Thymus (tissue), 11 donors: ENCODE measurements around the gene TAS2R7. TPM values are rescaled to one million over a fixed set of nuclear protein-coding genes. Genes with fewer than 3 reads are reported as not detected.

Experiments
- DNase-seq, 9 donors: peaks; one replicate each; pipeline ENCODE4 v3.0.0-alpha.2; 2013; ENCODE audit warnings: low spot score in 9 of 9, low read depth in 6 of 9, missing footprints in 1 of 9
- H3K27ac ChIP-seq, 2 donors: one replicate each; pipeline ENCODE4 v1.5.1; 2013; ENCODE audit warnings: control low read depth in 1 of 2, low read depth in 1 of 2, low read length in 1 of 2, mild to moderate bottlenecking in 1 of 2, moderate library complexity in 1 of 2
- H3K27me3 ChIP-seq, 2 donors: one replicate each; pipeline ENCODE4 v1.5.1; 2013; ENCODE audit warnings: low read length in 1 of 2; ENCODE audit not compliant: control insufficient read depth in 2 of 2, insufficient read depth in 1 of 2
- H3K36me3 ChIP-seq, 2 donors: one replicate each; pipeline ENCODE4 v1.5.1; 2013; ENCODE audit warnings: low read length in 1 of 2, mild to moderate bottlenecking in 1 of 2, moderate library complexity in 1 of 2; ENCODE audit not compliant: control insufficient read depth in 2 of 2, insufficient read depth in 2 of 2
- H3K4me1 ChIP-seq, 2 donors: one replicate each; pipeline ENCODE4 v1.5.1; 2013; ENCODE audit warnings: low read length in 2 of 2; ENCODE audit not compliant: control insufficient read depth in 2 of 2, insufficient read depth in 2 of 2
- H3K4me3 ChIP-seq, 2 donors: one replicate each; pipeline ENCODE4 v1.5.1; 2013; ENCODE audit warnings: low read length in 2 of 2, control low read depth in 1 of 2, mild to moderate bottlenecking in 1 of 2
- H3K9me3 ChIP-seq, 2 donors: one replicate each; pipeline ENCODE4 v1.5.1; 2013; ENCODE audit warnings: low read length in 1 of 2, mild to moderate bottlenecking in 1 of 2; ENCODE audit not compliant: control insufficient read depth in 2 of 2, insufficient read depth in 1 of 2
- WGBS: extraction: QIAGEN DNeasy Blood & Tissue Kit; methylation state at CpG from one replicate; pipeline ENCODE4 v1.1.7; 2013; 5-methylcytosine and 5-hydroxymethylcytosine counted together
- polyA plus RNA-seq: library from polyadenylated mRNA; stranded (reverse); fragments of 200-250 nt; gene quantifications from one replicate; pipeline ENCODE4 v1.2.3, GENCODE V29; 2013
- total RNA-seq: library from RNA; stranded (reverse); fragments of 120-200 nt; gene quantifications from one replicate; pipeline ENCODE4 v1.2.4, GENCODE V29; 2013
- donor health status: healthy.

The TAS2R7 gene
- total and polyA plus RNA-seq, 2 donors = not detected

GRCh38 chr12:10759657-10760056 lies 42.8 kb downstream of the TAS2R7 start:
- H3K4me1 ChIP-seq = no peaks in the 10 kb centered on the region
- no peak for DNase-seq
- H3K4me3 ChIP-seq = no peak overlapping the region
- no peak overlapping the region for H3K27ac ChIP-seq
- H3K9me3 ChIP-seq = peaks cover 1 to 11% of the 10 kb centered on the region in 2 donors
- 90% methylated on average over 2 of the region's 2 CpGs for WGBS
- no peaks in the 10 kb centered on the region for H3K36me3 ChIP-seq
- no peaks in the 10 kb centered on the region for H3K27me3 ChIP-seq

- H3K36me3 ChIP-seq = no peaks in the 10 kb centered on the region
- 95% methylated on average over 4 of the region's 4 CpGs for WGBS
- no peak overlapping the region for H3K27ac ChIP-seq
- no peak for DNase-seq
- H3K9me3 ChIP-seq = peaks cover 1 to 11% of the 10 kb centered on the region in 2 donors
- H3K4me1 ChIP-seq = no peaks in the 10 kb centered on the region
- H3K4me3 ChIP-seq = no peak overlapping the region
- no peaks in the 10 kb centered on the region for H3K27me3 ChIP-seq
Measured at GRCh38 chr12:10756194-10756593, 46.2 kb downstream of the TAS2R7 start.

GRCh38 chr12:10753059-10753458 lies 49.4 kb downstream of the TAS2R7 start:
- no peaks in the 10 kb centered on the region for H3K27me3 ChIP-seq
- no peaks in the 10 kb centered on the region for H3K36me3 ChIP-seq
- no peak for DNase-seq
- no peak overlapping the region for H3K4me3 ChIP-seq
- H3K27ac ChIP-seq = no peak overlapping the region
- 88% methylated on average over 4 of the region's 4 CpGs for WGBS
- peaks cover 1 to 11% of the 10 kb centered on the region in 2 donors for H3K9me3 ChIP-seq
- H3K4me1 ChIP-seq = peaks cover 0 to 4% of the 10 kb centered on the region in 2 donors

Other genes starting within 250 kb of the TAS2R7 start
- 47.3 TPM for gene MAGOHB, start 189.0 kb downstream of the TAS2R7 start, total RNA-seq
- gene MAGOHB, start 189.0 kb downstream of the TAS2R7 start, polyA plus RNA-seq = 38.4 TPM
- 0.33 TPM for gene STYK1, start 128.6 kb downstream of the TAS2R7 start, total RNA-seq
- gene STYK1, start 128.6 kb downstream of the TAS2R7 start, polyA plus RNA-seq = 0.62 TPM
- 36.6 TPM for gene YBX3, start 79.3 kb downstream of the TAS2R7 start, total RNA-seq
- 446 TPM for gene YBX3, start 79.3 kb downstream of the TAS2R7 start, polyA plus RNA-seq
- not detected for gene TAS2R8, start 4.7 kb upstream of the TAS2R7 start, total RNA-seq
- not detected for gene TAS2R8, start 4.7 kb upstream of the TAS2R7 start, polyA plus RNA-seq
- gene TAS2R9, start 7.5 kb upstream of the TAS2R7 start, total RNA-seq = not detected
- not detected for gene TAS2R9, start 7.5 kb upstream of the TAS2R7 start, polyA plus RNA-seq
- gene TAS2R10, start 23.7 kb upstream of the TAS2R7 start, total RNA-seq = 0.47 TPM
- gene TAS2R10, start 23.7 kb upstream of the TAS2R7 start, polyA plus RNA-seq = 0.21 TPM
- 1.5 TPM for gene PRR4, start 46.8 kb upstream of the TAS2R7 start, total RNA-seq
- gene PRR4, start 46.8 kb upstream of the TAS2R7 start, polyA plus RNA-seq = 6.4 TPM
- gene PRH1, start 81.6 kb upstream of the TAS2R7 start, total RNA-seq = 18.7 TPM
- 7.4 TPM for gene PRH1, start 81.6 kb upstream of the TAS2R7 start, polyA plus RNA-seq
- gene TAS2R13, start 106.9 kb upstream of the TAS2R7 start, total RNA-seq = 0.52 TPM
- 0.05 TPM for gene TAS2R13, start 106.9 kb upstream of the TAS2R7 start, polyA plus RNA-seq
- gene PRH2, start 126.6 kb upstream of the TAS2R7 start, total RNA-seq = 0.80 TPM
- 1.1 TPM for gene PRH2, start 126.6 kb upstream of the TAS2R7 start, polyA plus RNA-seq
- gene TAS2R14, start 136.6 kb upstream of the TAS2R7 start, total RNA-seq = 1.0 TPM
- 5.3 TPM for gene TAS2R14, start 136.6 kb upstream of the TAS2R7 start, polyA plus RNA-seq
- 0.47 TPM for gene TAS2R50, start 184.3 kb upstream of the TAS2R7 start, total RNA-seq
- not detected for gene TAS2R50, start 184.3 kb upstream of the TAS2R7 start, polyA plus RNA-seq
- gene TAS2R20, start 195.7 kb upstream of the TAS2R7 start, total RNA-seq = 0.76 TPM
- gene TAS2R20, start 195.7 kb upstream of the TAS2R7 start, polyA plus RNA-seq = 0.30 TPM
- gene TAS2R19, start 220.0 kb upstream of the TAS2R7 start, total RNA-seq = 2.0 TPM
- 1.6 TPM for gene TAS2R19, start 220.0 kb upstream of the TAS2R7 start, polyA plus RNA-seq
- 2.0 TPM for gene TAS2R31, start 228.8 kb upstream of the TAS2R7 start, total RNA-seq
- 0.75 TPM for gene TAS2R31, start 228.8 kb upstream of the TAS2R7 start, polyA plus RNA-seq